K562 (cell line): ENCODE data around the gene CCN5.

Experiments
- CTCF ChIP-seq, 3 experiments: IDR thresholded peaks in 2 of 3; conservative IDR thresholded peaks in 1 of 3; 2 replicates each; pipeline ENCODE4 v1.5.1; 2011 to 2012; ENCODE audit warnings: low read length in 3 of 3, mild to moderate bottlenecking in 3 of 3, control low read depth in 2 of 3, improper control_type of control experiment in 1 of 3, inconsistent platforms in 1 of 3, low read depth in 1 of 3, mixed read lengths in 1 of 3, moderate library complexity in 1 of 3; ENCODE audit not compliant: insufficient read depth in 2 of 3
- EP300 ChIP-seq: IDR thresholded peaks from 2 replicates; pipeline ENCODE4 v1.6.1; 2012; ENCODE audit warnings: low read length, improper control_type of control experiment
- POLR3A ChIP-seq: IDR thresholded peaks from 2 replicates; pipeline ENCODE4 v1.6.1; 2011; ENCODE audit warnings: borderline replicate concordance, mild to moderate bottlenecking, moderate library complexity; ENCODE audit not compliant: insufficient read length, insufficient read depth; ENCODE audit errors: extremely low read depth
- SIN3A ChIP-seq, 2 experiments: fragments of 150-350 bp in 1 of 2; IDR thresholded peaks; 2 replicates each; pipeline ENCODE4 v1.6.1; 2011 to 2016; ENCODE audit warnings: borderline replicate concordance in 2 of 2, low read depth in 2 of 2, low read length in 2 of 2, mild to moderate bottlenecking in 2 of 2, moderate library complexity in 2 of 2; ENCODE audit not compliant: control insufficient read depth in 1 of 2
- ZBTB2 ChIP-seq: fragments of 450-650 bp; IDR thresholded peaks from 2 replicates; pipeline ENCODE4 v1.6.1; 2016; ENCODE audit warnings: antibody characterized with exemption
- ZNF512 ChIP-seq: IDR thresholded peaks from 2 replicates; pipeline ENCODE4 v1.6.1; 2016; ENCODE audit warnings: missing genetic modification characterization, missing compliant biosample characterization

DNA sequence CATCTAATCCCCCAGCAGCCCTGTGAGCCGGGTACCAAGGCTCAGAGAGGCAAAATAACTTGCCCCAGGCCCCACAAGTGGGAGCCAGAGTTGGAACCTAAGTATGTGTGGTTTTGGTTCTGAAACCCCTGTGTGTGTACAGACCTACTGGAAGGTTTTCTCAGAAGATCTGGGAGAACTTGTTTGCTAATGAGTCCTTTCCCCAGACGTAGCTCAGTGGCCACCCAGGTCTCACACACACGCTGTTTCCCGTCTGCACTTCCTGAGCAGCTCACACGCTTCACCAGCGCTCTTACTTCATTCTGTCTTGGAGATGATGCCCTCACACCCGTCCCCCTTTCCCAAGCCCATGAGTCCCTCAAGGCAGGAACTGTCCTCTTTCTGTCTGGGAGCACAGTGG lies 8.2 kb downstream of the CCN5 start:
- TF ChIP-seq POLR3A (no peak), EP300 (no peak), CTCF (IDR thresholded peaks at IDR 0.05 in 2 of 3, conservative IDR thresholded peaks at IDR 0.05 in 1 of 3; ENCODE audit: insufficient read depth in 2 of 3, low read depth in 1 of 3, low read length in 3 of 3) (no peak), ZNF512 (tag) (no peak), SIN3A (IDR thresholded peaks at IDR 0.05; ENCODE audit: borderline replicate concordance in 2 of 2, control insufficient read depth in 1 of 2, low read depth in 2 of 2, low read length in 2 of 2) (no peak), ZBTB2 (no peak)
